PFSK-1 (cell line): ENCODE data around the gene ETV4. TPM values are rescaled to one million over a fixed set of nuclear protein-coding genes. Genes with fewer than 3 reads are reported as not detected.

ENCODE experiments used
- FOXP2 ChIP-seq: optimal IDR thresholded peaks from 2 replicates; pipeline ENCODE3; 2011; ENCODE audit warnings: borderline replicate concordance, control low read depth, inconsistent platforms; ENCODE audit not compliant: insufficient read depth; ENCODE audit errors: extremely low read length, extremely low read depth
- POLR2AphosphoS5 ChIP-seq: IDR thresholded peaks from 2 replicates; pipeline ENCODE4 v1.6.1; 2012; ENCODE audit warnings: low read depth, mild to moderate bottlenecking, control low read depth, low read length, moderate library complexity
- SIN3A ChIP-seq: IDR thresholded peaks from 2 replicates; pipeline ENCODE4 v1.6.1; 2012; ENCODE audit warnings: mild to moderate bottlenecking, low read length, moderate library complexity, borderline replicate concordance; ENCODE audit not compliant: insufficient read depth
- TAF1 ChIP-seq: IDR thresholded peaks from 2 replicates; pipeline ENCODE4 v1.6.1; 2012; ENCODE audit warnings: low read length, control low read depth, borderline replicate concordance; ENCODE audit not compliant: insufficient read depth
- polyA plus RNA-seq: library from polyadenylated mRNA; unstranded; fragments of >200 nt; gene quantifications from one replicate; pipeline ENCODE4 v1.2.1, GENCODE V29; 2012; ENCODE audit warnings: low read depth, missing spikeins; ENCODE audit not compliant: insufficient read length
- TF ChIP-seq, protein P1 (sequence below), 2 experiments: IDR thresholded peaks; 2 replicates each; pipeline versions ENCODE4 v1.6.1 to v1.8.0; 2011 to 2012; ENCODE audit warnings: low read depth in 2 of 2, low read length in 2 of 2, control low read depth in 1 of 2, inconsistent platforms in 1 of 2, mild to moderate bottlenecking in 1 of 2, moderate library complexity in 1 of 2; ENCODE audit not compliant: insufficient read depth in 1 of 2

The ETV4 gene
- polyA plus RNA-seq: 1,977 TPM

DNA sequence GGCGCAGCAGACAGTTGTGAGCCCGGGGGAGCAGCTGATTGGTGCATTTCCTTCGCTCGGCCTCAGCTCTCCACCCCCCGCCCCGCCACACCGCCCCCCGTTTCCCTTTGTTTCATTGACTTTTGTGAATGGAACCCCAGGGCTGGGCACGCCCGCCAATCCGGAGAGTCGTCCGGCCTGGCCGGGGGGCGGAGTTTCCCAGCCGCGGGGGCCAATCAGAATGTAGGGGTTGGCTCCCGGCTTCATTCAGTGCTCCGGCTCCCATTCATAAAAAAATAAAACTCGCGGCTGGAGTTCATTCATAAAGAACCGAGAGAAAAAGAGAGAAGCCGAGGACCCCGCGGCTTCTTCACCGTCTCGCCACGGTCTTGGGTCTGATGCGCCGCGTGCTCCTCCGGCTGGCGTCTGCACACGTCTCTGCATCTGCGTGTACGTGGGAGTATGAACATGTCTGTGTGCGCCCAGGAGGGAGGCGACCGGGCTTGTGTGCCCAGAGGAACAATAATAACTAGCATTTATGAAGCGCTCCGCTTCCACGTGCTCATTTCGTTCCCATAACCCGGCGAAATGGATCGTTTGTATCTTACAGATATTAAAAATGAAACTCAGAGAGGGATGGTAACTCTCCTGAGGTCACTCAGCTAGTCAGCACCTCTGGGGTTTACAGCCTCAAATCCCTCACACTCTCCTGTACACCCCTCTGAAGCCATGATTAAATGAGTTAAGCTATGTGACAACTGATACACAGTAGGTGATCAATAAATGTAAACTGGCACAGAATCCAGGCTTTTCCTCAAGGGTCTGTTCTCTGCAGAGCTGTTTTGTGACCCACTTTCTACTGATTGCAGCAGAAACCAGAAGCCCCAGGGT is at the start of gene ETV4:
Gene ETV4, minus strand, starts transcription at position 22 of the 870 bp plus-strand sequence. CDS start 723 bp downstream, outside the sequence.
- TF ChIP-seq TAF1 (peak; percentile 50; the same call in 1 of the 2 replicates), POLR2AphosphoS5 (peak; percentile 19; the same call in 1 of the 2 replicates), SIN3A (peak; percentile 91), FOXP2 (peak; percentile 78)
- TF ChIP-seq, protein P1, sequence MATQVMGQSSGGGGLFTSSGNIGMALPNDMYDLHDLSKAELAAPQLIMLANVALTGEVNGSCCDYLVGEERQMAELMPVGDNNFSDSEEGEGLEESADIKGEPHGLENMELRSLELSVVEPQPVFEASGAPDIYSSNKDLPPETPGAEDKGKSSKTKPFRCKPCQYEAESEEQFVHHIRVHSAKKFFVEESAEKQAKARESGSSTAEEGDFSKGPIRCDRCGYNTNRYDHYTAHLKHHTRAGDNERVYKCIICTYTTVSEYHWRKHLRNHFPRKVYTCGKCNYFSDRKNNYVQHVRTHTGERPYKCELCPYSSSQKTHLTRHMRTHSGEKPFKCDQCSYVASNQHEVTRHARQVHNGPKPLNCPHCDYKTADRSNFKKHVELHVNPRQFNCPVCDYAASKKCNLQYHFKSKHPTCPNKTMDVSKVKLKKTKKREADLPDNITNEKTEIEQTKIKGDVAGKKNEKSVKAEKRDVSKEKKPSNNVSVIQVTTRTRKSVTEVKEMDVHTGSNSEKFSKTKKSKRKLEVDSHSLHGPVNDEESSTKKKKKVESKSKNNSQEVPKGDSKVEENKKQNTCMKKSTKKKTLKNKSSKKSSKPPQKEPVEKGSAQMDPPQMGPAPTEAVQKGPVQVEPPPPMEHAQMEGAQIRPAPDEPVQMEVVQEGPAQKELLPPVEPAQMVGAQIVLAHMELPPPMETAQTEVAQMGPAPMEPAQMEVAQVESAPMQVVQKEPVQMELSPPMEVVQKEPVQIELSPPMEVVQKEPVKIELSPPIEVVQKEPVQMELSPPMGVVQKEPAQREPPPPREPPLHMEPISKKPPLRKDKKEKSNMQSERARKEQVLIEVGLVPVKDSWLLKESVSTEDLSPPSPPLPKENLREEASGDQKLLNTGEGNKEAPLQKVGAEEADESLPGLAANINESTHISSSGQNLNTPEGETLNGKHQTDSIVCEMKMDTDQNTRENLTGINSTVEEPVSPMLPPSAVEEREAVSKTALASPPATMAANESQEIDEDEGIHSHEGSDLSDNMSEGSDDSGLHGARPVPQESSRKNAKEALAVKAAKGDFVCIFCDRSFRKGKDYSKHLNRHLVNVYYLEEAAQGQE (IDR thresholded peaks at IDR 0.05; ENCODE audit: insufficient read depth in 1 of 2, low read depth in 2 of 2, low read length in 2 of 2): peak in 1 of 2 experiments; percentile 65; a peak in 1 of 4 replicates

DNA sequence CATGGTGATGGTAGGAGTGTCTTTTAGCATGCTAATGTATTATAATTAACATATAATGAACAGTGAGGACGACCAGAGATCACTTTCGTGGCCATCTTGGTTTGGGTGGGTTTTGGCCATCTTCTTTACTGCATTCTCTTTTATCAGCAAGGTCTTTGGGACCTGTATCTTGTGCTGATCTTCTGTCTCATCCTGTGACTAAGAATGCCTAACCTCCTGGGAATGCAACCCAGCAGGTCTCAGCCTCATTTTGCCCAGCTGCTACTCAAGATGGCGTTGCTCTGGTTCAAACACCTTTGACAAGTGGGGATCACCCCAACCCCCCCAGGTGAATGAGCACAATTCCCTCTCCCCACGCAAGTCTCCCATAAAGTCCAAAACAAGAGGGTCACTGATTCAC is 49.3 kb upstream of the ETV4 start:
- TF ChIP-seq FOXP2: no peak
- no peak for TF ChIP-seq TAF1
- TF ChIP-seq SIN3A: no peak
- TF ChIP-seq POLR2AphosphoS5: no peak
- TF ChIP-seq, protein P1 (IDR thresholded peaks at IDR 0.05; ENCODE audit: insufficient read depth in 1 of 2, low read depth in 2 of 2, low read length in 2 of 2): no peak

DNA sequence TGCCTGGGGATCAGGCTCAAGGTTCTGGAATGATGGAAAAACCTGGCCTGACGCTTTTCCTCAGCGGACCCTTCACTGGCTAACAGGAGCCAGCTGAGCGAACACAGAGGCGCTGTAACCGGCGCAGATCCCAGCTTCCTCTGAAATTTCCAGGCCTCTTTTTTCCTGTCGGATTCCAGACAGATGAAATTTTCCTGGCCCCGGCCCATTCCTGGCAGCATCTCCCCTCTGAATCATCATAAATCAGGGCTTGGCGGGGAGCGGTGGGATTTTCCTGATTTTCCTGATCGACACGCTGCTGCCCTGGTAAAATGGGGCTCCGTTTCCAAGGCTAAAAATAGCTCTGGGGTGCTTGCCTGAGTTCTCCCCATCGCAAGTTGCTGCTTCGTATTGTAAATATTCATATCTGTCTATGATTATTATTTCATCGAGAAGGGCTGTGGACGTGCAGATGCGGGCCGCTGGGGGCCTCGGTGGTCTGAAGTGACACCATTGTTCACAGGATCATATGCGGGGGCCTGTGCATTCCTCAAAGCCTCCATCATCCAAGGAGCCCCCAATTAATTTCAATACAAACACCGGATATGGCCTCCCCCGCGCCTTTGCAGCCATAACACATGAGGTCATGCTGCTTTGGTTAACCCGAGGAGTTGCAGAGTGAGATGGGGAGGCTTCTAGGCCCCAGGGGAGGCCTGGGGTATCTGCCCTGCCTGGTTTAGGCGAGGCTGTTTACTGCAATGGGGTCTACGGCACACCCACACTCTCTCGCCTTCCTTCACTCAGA is 45.8 kb upstream of the ETV4 start:
- no peak for TF ChIP-seq POLR2AphosphoS5
- TF ChIP-seq SIN3A: peak; percentile 95; the same call in 1 of the 2 replicates
- TF ChIP-seq, protein P1 (IDR thresholded peaks at IDR 0.05; ENCODE audit: insufficient read depth in 1 of 2, low read depth in 2 of 2, low read length in 2 of 2): peak in 1 of 2 experiments; percentile 63; a peak in 2 of 4 replicates
- TF ChIP-seq FOXP2: peak; percentile 67
- TF ChIP-seq TAF1: no peak

DNA sequence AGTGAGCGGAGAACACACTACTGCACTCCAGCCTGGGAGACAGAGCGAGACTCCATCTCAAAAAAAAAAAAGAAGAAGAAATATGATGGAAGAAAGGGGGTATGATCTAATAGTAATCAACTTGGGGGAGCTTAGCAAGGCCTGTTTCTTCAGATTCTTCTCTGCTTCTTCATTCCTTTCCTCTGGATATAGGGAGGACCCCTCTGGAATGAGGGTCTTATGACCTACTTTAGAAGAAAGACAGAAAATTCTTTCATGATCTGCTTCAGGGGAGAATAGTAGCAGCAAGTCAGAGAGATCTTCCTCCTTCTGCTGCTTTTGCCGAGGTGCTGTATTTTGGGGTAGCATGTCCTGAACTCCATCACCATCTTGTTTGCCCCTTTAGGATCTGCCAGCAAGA is 44.9 kb upstream of the ETV4 start:
- TF ChIP-seq FOXP2: no peak
- TF ChIP-seq POLR2AphosphoS5: no peak
- TF ChIP-seq TAF1: no peak
- TF ChIP-seq SIN3A: no peak
- TF ChIP-seq, protein P1 (IDR thresholded peaks at IDR 0.05; ENCODE audit: insufficient read depth in 1 of 2, low read depth in 2 of 2, low read length in 2 of 2): no peak
